Subcutaneous abdominal adipose tissue (tissue), 5 donors: ENCODE results near the gene CLDN5.
A peak's percentile ranks its signal among the peaks of the same experiment; 100 is the strongest.

Experiments
- H3K27ac ChIP-seq: one replicate; pipeline ENCODE4 v1.7.0; 2013; ENCODE audit warnings: low read depth, mild to moderate bottlenecking, inconsistent platforms, low read length, moderate library complexity
- H3K27me3 ChIP-seq, 5 donors: one replicate each; pipeline ENCODE4 v1.7.0; 2013; ENCODE audit warnings: low read length in 5 of 5, inconsistent platforms in 1 of 5; ENCODE audit not compliant: control insufficient read depth in 5 of 5, insufficient read depth in 4 of 5
- H3K36me3 ChIP-seq, 5 donors: one replicate each; pipeline ENCODE4 v1.7.0; 2013; ENCODE audit warnings: low read length in 5 of 5; ENCODE audit not compliant: control insufficient read depth in 5 of 5, insufficient read depth in 5 of 5
- H3K4me1 ChIP-seq, 5 donors: one replicate each; pipeline ENCODE4 v1.7.0; 2013; ENCODE audit warnings: low read length in 5 of 5, mild to moderate bottlenecking in 3 of 5, moderate library complexity in 1 of 5; ENCODE audit not compliant: control insufficient read depth in 5 of 5, insufficient read depth in 5 of 5
- H3K4me3 ChIP-seq, 5 donors: one replicate each; pipeline ENCODE4 v1.7.0; 2013; ENCODE audit warnings: low read length in 5 of 5, low read depth in 1 of 5
- H3K9ac ChIP-seq, 5 donors: one replicate each; pipeline ENCODE4 v1.7.0; 2013; ENCODE audit warnings: low read length in 5 of 5, mild to moderate bottlenecking in 4 of 5, moderate library complexity in 3 of 5
- H3K9me3 ChIP-seq, 5 donors: one replicate each; pipeline ENCODE4 v1.7.0; 2013; ENCODE audit warnings: low read length in 5 of 5; ENCODE audit not compliant: control insufficient read depth in 5 of 5
- donor health status: healthy.
- donor health status: healthy.
- donor health status: healthy.
- donor health status: healthy.
- donor health status: healthy.

CLDN5 gene

GRCh38 chr22:19525116-19525660 is 978 bp upstream of the CLDN5 start:
- peaks cover 0 to 10% (median 0%) of the 10 kb centered on the region in 5 donors for H3K36me3 ChIP-seq
- peaks cover 2 to 50% (median 19%) of the 10 kb centered on the region in 5 donors for H3K4me1 ChIP-seq
- peak overlapping the region in 3 of 5 donors; percentile 31 to 73 (median 69) for H3K9ac ChIP-seq
- peak overlapping the region; percentile 88 for H3K27ac ChIP-seq
- no peaks in the 10 kb centered on the region for H3K9me3 ChIP-seq
- H3K27me3 ChIP-seq, result peaks cover 14 to 41% (median 33%) of the 10 kb centered on the region in 5 donors
- peak overlapping the region in 3 of 5 donors; percentile 59 to 73 (median 67) for H3K4me3 ChIP-seq

DNA sequence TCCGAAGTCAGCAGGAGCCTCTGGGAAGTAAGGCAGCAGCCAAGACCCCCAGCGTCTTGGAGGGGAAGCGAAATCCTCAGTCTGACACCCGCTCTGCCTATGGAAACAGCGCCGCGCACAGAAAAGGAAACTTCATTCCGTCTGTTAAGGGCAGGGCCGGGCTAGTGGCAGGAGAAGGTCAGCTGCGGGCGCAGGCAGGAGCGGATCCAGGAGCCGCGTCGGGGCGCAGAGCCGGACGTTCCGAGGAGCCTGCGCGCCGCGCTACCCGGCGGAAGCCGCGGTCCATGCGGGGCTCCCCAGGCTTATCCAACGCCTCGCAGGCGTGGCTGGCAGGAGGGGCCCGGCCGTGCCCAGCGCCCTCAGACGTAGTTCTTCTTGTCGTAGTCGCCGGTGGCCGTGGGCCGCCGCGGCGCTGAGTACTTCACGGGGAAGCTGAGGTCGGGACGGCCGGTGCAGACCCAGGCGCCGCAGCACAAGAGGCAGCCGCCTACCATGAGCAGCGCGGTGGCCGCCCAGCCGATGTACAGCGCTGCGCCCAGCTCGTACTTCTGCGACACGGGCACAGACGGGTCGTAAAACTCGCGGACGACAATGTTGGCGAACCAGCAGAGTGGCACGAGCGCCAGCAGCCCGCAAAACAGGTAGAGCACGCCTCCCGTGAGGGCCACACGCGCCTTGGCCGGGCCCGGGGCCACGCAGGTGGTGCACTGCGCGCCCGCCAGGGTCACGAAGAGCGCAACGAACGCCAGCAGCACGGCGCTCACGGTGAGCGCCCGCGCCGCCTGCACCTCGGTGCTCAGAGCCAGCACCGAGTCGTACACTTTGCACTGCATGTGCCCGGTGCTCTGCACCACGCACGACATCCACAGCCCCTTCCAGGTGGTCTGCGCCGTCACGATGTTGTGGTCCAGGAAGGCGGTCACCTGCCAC is 705 bp downstream of the CLDN5 start:
- Histone ChIP-seq H3K27ac (peak overlapping the region; percentile 88), H3K9me3 (no peaks in the 10 kb centered on the region), H3K4me3 (peak overlapping the region; percentile 40 to 79 (median 67)), H3K27me3 (peaks cover 14 to 41% (median 33%) of the 10 kb centered on the region in 5 donors), H3K9ac (peak overlapping the region in 3 of 5 donors; percentile 42 to 90 (median 60)), H3K36me3 (peaks cover 0 to 10% (median 0%) of the 10 kb centered on the region in 5 donors), H3K4me1 (peaks cover 2 to 63% (median 19%) of the 10 kb centered on the region in 5 donors)

DNA sequence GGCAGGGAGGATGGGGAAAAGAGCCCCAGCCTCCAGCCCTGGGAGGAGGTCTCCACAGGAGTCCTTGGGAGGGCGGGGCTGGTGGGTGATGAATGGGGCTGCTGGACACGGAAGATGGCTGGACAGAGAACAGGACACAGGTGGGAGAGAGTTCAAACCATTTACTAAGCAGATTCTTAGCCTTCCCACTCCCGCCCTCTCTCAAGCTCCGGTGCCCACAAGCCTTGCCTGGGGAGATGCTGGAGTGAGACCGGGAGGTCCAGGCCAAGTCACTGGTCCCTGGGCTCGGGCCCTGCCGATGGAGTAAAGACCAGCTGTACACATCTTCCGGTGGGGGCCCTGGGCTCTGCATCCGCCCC is 1.4 kb downstream of the CLDN5 start:
- Histone ChIP-seq H3K36me3 (peaks cover 0 to 10% (median 0%) of the 10 kb centered on the region in 5 donors), H3K4me3 (peak overlapping the region; percentile 26 to 79 (median 67)), H3K27me3 (peaks cover 14 to 40% (median 30%) of the 10 kb centered on the region in 5 donors), H3K9me3 (no peaks in the 10 kb centered on the region), H3K9ac (peak overlapping the region in 3 of 5 donors; percentile 6 to 90 (median 60)), H3K27ac (peak overlapping the region; percentile 88), H3K4me1 (peaks cover 2 to 58% (median 19%) of the 10 kb centered on the region in 5 donors)

DNA sequence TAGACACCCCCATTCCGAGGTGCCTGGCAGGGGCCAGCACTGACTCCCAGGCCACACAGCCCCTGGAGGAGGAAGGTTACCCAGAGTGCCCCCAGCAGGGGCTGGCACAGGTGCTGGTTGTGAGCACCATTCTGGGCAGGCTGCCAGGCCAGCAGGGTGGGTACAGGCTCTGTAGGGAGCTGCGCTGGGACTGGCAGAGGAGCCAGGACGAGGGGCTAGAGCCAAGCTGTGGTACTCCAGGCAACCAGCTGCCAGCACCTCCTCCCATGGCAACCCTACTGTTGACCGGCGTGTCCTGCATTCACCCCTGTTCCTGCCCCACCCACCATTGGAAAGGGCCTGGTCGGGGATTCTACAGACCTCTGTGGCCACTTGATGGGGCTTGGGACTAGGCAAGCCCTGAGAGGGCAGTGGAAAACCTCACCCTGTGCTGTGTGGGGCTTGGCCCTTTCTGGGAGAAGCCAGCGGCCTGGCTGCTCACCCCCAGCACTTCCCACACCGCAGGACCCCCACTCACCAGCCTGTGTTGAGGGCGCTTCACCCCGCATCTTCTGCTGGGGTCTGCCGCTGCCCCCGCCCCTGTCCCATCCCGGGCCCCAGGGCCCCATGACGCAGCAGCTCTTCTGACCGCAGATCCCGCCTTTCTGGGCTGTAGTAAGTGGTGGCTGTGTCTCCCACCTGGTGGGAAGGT is 1.9 kb downstream of the CLDN5 start:
- peaks cover 14 to 40% (median 30%) of the 10 kb centered on the region in 5 donors for H3K27me3 ChIP-seq
- peak overlapping the region; percentile 88 for H3K27ac ChIP-seq
- H3K4me3 ChIP-seq, result peak overlapping the region; percentile 26 to 79 (median 67)
- H3K36me3 ChIP-seq, result peaks cover 0 to 10% (median 0%) of the 10 kb centered on the region in 5 donors
- H3K9me3 ChIP-seq, result no peaks in the 10 kb centered on the region
- peak overlapping the region in 4 of 5 donors; percentile 6 to 90 (median 54) for H3K9ac ChIP-seq
- peaks cover 2 to 53% (median 19%) of the 10 kb centered on the region in 5 donors for H3K4me1 ChIP-seq

DNA sequence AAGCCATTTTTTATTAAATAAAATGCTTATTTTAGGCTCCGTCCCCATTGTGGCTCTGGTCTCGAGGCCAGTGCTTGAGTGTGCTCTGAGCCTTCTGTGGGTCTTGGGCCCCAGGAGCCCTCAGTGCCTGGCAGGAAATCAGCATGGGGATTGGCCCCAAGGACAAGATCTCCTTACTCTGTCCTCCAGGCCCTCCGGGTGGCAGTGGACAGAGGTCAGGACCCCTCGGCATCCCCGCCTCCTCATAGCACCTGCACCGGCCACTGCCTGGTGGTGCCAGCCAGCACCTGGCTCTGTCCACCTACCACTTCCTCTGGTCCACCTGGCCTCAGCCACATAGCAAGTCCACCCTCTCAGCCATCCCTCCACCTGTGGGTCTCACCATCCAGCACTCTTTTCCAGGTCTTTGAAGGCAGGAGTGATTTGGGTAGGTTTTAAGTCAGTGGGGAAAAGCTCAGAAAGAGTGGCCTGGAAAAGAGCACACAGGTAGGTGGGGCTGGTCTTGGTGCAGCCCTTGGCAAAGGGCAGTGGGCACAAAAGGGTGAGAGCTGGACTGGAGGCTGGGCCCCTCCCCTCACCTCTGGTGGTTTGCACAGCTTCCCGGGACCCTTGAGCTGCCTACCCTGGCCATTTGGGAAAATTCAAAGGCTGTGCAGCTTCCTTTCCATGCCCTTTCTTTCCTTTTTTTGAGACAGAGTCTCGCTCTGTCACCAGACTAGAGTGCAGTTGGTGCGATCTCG is 3.5 kb downstream of the CLDN5 start:
- peaks cover 0 to 37% (median 13%) of the 10 kb centered on the region in 5 donors for H3K4me1 ChIP-seq
- H3K27me3 ChIP-seq, result peaks cover 14 to 35% (median 24%) of the 10 kb centered on the region in 5 donors
- H3K9ac ChIP-seq, result peak overlapping the region in 2 of 5 donors; percentile 16 to 90
- H3K27ac ChIP-seq, result peak overlapping the region; percentile 88
- H3K9me3 ChIP-seq, result no peaks in the 10 kb centered on the region
- H3K36me3 ChIP-seq, result peaks cover 0 to 10% (median 0%) of the 10 kb centered on the region in 5 donors
- H3K4me3 ChIP-seq, result peak overlapping the region; percentile 5 to 79 (median 67)

- peak overlapping the region in 3 of 5 donors; percentile 67 to 79 (median 73) for H3K4me3 ChIP-seq
- H3K9ac ChIP-seq, result no peak overlapping the region
- H3K4me1 ChIP-seq, result peaks cover 0 to 34% (median 13%) of the 10 kb centered on the region in 5 donors
- peaks cover 0 to 10% (median 0%) of the 10 kb centered on the region in 5 donors for H3K36me3 ChIP-seq
- peak overlapping the region; percentile 16 for H3K27ac ChIP-seq
- peaks cover 13 to 29% (median 18%) of the 10 kb centered on the region in 5 donors for H3K27me3 ChIP-seq
- peaks cover 0 to 3% (median 0%) of the 10 kb centered on the region in 5 donors for H3K9me3 ChIP-seq
Measured at GRCh38 chr22:19520007-19520406, 4.2 kb downstream of the CLDN5 start.

GRCh38 chr22:19519041-19519926 is 4.9 kb downstream of the CLDN5 start:
- peak overlapping the region in 2 of 5 donors; percentile 67 to 73 for H3K4me3 ChIP-seq
- peak overlapping the region; percentile 16 for H3K27ac ChIP-seq
- H3K27me3 ChIP-seq, result peaks cover 9 to 23% (median 14%) of the 10 kb centered on the region in 5 donors
- peaks cover 0 to 9% (median 4%) of the 10 kb centered on the region in 5 donors for H3K9me3 ChIP-seq
- peaks cover 0 to 10% (median 0%) of the 10 kb centered on the region in 5 donors for H3K36me3 ChIP-seq
- H3K9ac ChIP-seq, result no peak overlapping the region
- H3K4me1 ChIP-seq, result peaks cover 0 to 34% (median 12%) of the 10 kb centered on the region in 5 donors

GRCh38 chr22:19518635-19519034 is 5.6 kb downstream of the CLDN5 start:
- peaks cover 0 to 13% (median 6%) of the 10 kb centered on the region in 5 donors for H3K9me3 ChIP-seq
- peaks cover 0 to 10% (median 0%) of the 10 kb centered on the region in 5 donors for H3K36me3 ChIP-seq
- H3K27ac ChIP-seq, result no peak overlapping the region
- H3K27me3 ChIP-seq, result peaks cover 3 to 17% (median 9%) of the 10 kb centered on the region in 5 donors
- peaks cover 0 to 27% (median 6%) of the 10 kb centered on the region in 5 donors for H3K4me1 ChIP-seq
- no peak overlapping the region for H3K4me3 ChIP-seq
- H3K9ac ChIP-seq, result no peak overlapping the region
